ENCODE measurements around the gene FLNB. TPM values are rescaled to one million over a fixed set of nuclear protein-coding genes. Genes with fewer than 3 reads are reported as not detected.

Gene FLNB
- total RNA-seq, 1 experiment from 2014 or later: 580 TPM

DNA sequence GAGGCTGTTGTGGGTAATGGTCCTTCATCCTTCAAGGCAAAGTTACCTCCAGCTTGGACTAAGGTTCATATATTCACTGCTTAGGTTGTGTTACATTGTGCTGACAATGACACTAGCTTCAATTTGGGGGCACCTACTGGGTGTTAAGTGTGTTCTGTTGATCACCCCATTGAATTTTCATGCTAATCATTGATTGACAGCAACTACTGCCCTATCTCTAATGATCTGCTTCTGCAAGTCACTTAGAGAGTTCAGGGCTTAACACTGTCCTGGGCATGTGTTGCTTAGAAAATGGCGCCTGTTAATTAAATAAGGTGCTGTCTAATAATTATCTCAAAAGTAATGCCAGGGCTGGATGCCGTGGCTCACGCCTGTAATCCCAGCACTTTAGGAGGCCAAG lies 3.4 kb downstream of the FLNB start:
- peaks cover 46% of the 10 kb centered on the region for H3K4me1 Mint-ChIP-seq (ENCODE audit: insufficient read depth, unreplicated experiment)
- no peaks in the 10 kb centered on the region for H3K9me3 Mint-ChIP-seq (ENCODE audit: unreplicated experiment)
- no TSS peak for BruUV-seq (replicated peaks)
- H3K27me3 Mint-ChIP-seq (ENCODE audit: insufficient read depth, unreplicated experiment): no peaks in the 10 kb centered on the region
- no peaks in the 10 kb centered on the region for H3K36me3 Mint-ChIP-seq (ENCODE audit: insufficient read depth, unreplicated experiment)
- ChIA-PET CTCF (interaction anchor here (0.6 to 3.9 kb wide), 8 partner anchors 8 to 155 kb away, joined by 3 to 12 read pairs (median 6); no protein-coding TSS in a partner anchor), POLR2A (interaction anchor here (0.6 to 7.8 kb wide), 12 partner anchors 8 to 54 kb away, joined by 3 to 98 read pairs (median 12); no protein-coding TSS in a partner anchor)
- intact Hi-C loops (cut with micrococcal nuclease): loop anchor here (5.0 kb wide), 1 partner anchor 41 kb away; no protein-coding TSS in a partner anchor
- H3K27ac Mint-ChIP-seq (ENCODE audit: low read depth, unreplicated experiment): peak overlapping the region; percentile 91
- no peak for DNase-seq (ENCODE audit: unreplicated experiment)
- no peak for TF ChIP-seq CTCF (IDR thresholded peaks at IDR 0.05; ENCODE audit: unreplicated experiment)
- H3K4me3 Mint-ChIP-seq (ENCODE audit: unreplicated experiment): peak overlapping the region; percentile 85

DNA sequence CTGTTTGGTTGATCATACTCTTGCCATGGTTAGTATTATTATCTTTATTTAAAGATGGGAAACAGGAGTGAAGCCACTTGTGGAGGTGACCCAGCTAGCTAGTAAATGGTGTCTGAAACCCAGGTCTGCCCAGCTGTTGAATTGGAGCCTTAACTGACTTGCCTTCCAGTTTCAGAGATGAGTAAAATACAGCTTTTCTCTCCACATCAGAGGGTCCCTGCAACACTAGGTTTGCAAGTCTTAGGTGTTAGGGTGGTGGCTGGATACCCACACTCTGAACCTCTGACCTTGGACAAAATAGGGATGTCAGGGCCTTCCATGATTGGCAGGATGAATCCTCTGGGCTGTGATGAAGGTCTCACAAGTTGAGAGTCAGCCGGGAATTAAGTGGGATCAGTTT lies 4.1 kb downstream of the FLNB start:
- intact Hi-C loops (cut with micrococcal nuclease): loop anchor here (5.0 kb wide), 1 partner anchor 40 kb away; no protein-coding TSS in a partner anchor
- Mint-ChIP-seq H3K27me3 (ENCODE audit: insufficient read depth, unreplicated experiment) (no peaks in the 10 kb centered on the region), H3K36me3 (ENCODE audit: insufficient read depth, unreplicated experiment) (no peaks in the 10 kb centered on the region), H3K4me3 (ENCODE audit: unreplicated experiment) (no peak overlapping the region), H3K9me3 (ENCODE audit: unreplicated experiment) (no peaks in the 10 kb centered on the region), H3K27ac (ENCODE audit: low read depth, unreplicated experiment) (peak overlapping the region; percentile 80), H3K4me1 (ENCODE audit: insufficient read depth, unreplicated experiment) (peaks cover 49% of the 10 kb centered on the region)
- no TSS peak for BruUV-seq (replicated peaks)
- ChIA-PET POLR2A (interaction anchor here (1.0 to 7.8 kb wide), 6 partner anchors 9 to 39 kb away, joined by 3 to 98 read pairs (median 9); no protein-coding TSS in a partner anchor), CTCF (interaction anchor here (0.5 to 3.9 kb wide), 4 partner anchors 10 to 167 kb away, joined by 3 to 12 read pairs (median 6); no protein-coding TSS in a partner anchor)
- no peak for TF ChIP-seq CTCF (IDR thresholded peaks at IDR 0.05; ENCODE audit: unreplicated experiment)
- DNase-seq (ENCODE audit: unreplicated experiment): no peak

- intact Hi-C loops (cut with micrococcal nuclease): loop anchor here (5.0 kb wide), 1 partner anchor 39 kb away; no protein-coding TSS in a partner anchor
- H3K36me3 Mint-ChIP-seq (ENCODE audit: insufficient read depth, unreplicated experiment): no peaks in the 10 kb centered on the region
- ChIA-PET CTCF (interaction anchor here (1.1 to 3.9 kb wide), 4 partner anchors 9 to 154 kb away, joined by 3 to 19 read pairs (median 8); no protein-coding TSS in a partner anchor), POLR2A (interaction anchor here (0.6 to 7.8 kb wide), 7 partner anchors 8 to 1019 kb away, joined by 3 to 98 read pairs (median 4); no protein-coding TSS in a partner anchor)
- no peak for TF ChIP-seq CTCF (IDR thresholded peaks at IDR 0.05; ENCODE audit: unreplicated experiment)
- peaks cover 55% of the 10 kb centered on the region for H3K4me1 Mint-ChIP-seq (ENCODE audit: insufficient read depth, unreplicated experiment)
- H3K27me3 Mint-ChIP-seq (ENCODE audit: insufficient read depth, unreplicated experiment): no peaks in the 10 kb centered on the region
- no TSS peak for BruUV-seq (replicated peaks)
- DNase-seq (ENCODE audit: unreplicated experiment): no peak
- H3K9me3 Mint-ChIP-seq (ENCODE audit: unreplicated experiment): no peaks in the 10 kb centered on the region
- peak overlapping the region; percentile 25 for H3K4me3 Mint-ChIP-seq (ENCODE audit: unreplicated experiment)
- H3K27ac Mint-ChIP-seq (ENCODE audit: low read depth, unreplicated experiment): peak overlapping the region; percentile 80
These were observed 4.9 kb downstream of the FLNB start for GRCh38 chr3:58013099-58013498.

GRCh38 chr3:58013973-58014649 lies 5.9 kb downstream of the FLNB start:
- intact Hi-C loops (cut with micrococcal nuclease): loop anchor here (5.0 kb wide), 1 partner anchor 38 kb away; no protein-coding TSS in a partner anchor

More at GRCh38 chr3:58013973-58014649, 5.9 kb downstream of the FLNB start:
- Mint-ChIP-seq H3K27ac (ENCODE audit: low read depth, unreplicated experiment) (no peak overlapping the region), H3K27me3 (ENCODE audit: insufficient read depth, unreplicated experiment) (no peaks in the 10 kb centered on the region), H3K9me3 (ENCODE audit: unreplicated experiment) (no peaks in the 10 kb centered on the region), H3K36me3 (ENCODE audit: insufficient read depth, unreplicated experiment) (no peaks in the 10 kb centered on the region), H3K4me3 (ENCODE audit: unreplicated experiment) (no peak overlapping the region), H3K4me1 (ENCODE audit: insufficient read depth, unreplicated experiment) (peaks cover 55% of the 10 kb centered on the region)
- no TSS peak for BruUV-seq (replicated peaks)
- TF ChIP-seq CTCF (IDR thresholded peaks at IDR 0.05; ENCODE audit: unreplicated experiment): no peak
- no peak for DNase-seq (ENCODE audit: unreplicated experiment)
- ChIA-PET POLR2A (interaction anchor here (1.0 to 7.8 kb wide), 4 partner anchors 9 to 37 kb away, joined by 3 to 98 read pairs (median 18); no protein-coding TSS in a partner anchor), CTCF (interaction anchor here (0.5 to 3.9 kb wide), 10 partner anchors 8 to 718 kb away, joined by 3 to 19 read pairs (median 3); no protein-coding TSS in a partner anchor)
